ENCODE measurements around the gene PWWP2A.

DNA sequence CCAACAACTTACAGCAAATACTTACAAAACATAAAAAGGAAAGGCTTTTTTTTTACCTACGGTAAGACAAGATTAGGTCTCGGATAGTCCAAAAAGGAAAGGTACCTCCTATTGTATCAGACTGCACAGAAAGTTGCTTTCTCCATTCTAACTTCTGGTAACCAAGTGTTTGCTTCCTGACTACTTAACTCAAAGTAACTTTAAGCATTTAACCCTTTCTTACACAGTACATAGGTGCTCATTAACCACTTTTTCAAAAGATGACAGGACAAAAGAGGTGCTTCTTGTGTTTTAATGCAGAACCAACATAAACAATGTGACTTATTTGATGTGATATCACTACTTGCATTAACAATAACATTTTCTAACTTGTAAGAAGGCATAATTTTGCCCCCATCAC lies 23.1 kb downstream of the PWWP2A start:
- TF ChIP-seq, protein P1, sequence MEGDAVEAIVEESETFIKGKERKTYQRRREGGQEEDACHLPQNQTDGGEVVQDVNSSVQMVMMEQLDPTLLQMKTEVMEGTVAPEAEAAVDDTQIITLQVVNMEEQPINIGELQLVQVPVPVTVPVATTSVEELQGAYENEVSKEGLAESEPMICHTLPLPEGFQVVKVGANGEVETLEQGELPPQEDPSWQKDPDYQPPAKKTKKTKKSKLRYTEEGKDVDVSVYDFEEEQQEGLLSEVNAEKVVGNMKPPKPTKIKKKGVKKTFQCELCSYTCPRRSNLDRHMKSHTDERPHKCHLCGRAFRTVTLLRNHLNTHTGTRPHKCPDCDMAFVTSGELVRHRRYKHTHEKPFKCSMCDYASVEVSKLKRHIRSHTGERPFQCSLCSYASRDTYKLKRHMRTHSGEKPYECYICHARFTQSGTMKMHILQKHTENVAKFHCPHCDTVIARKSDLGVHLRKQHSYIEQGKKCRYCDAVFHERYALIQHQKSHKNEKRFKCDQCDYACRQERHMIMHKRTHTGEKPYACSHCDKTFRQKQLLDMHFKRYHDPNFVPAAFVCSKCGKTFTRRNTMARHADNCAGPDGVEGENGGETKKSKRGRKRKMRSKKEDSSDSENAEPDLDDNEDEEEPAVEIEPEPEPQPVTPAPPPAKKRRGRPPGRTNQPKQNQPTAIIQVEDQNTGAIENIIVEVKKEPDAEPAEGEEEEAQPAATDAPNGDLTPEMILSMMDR (IDR thresholded peaks at IDR 0.05 in 8 of 11, conservative IDR thresholded peaks at IDR 0.05 in 3 of 11), result no peak
- TF ChIP-seq POLR2A (IDR thresholded peaks at IDR 0.05) (no peak), POLR2AphosphoS5 (IDR thresholded peaks at IDR 0.05) (no peak)
